Measurements from ENCODE around the gene KRT72. TPM values are rescaled to one million over a fixed set of nuclear protein-coding genes. Genes with fewer than 3 reads are reported as not detected.

Gene KRT72
- total RNA-seq, 6 donors from 2014 or later: 0.11 to 0.37 TPM; not detected in 4

DNA sequence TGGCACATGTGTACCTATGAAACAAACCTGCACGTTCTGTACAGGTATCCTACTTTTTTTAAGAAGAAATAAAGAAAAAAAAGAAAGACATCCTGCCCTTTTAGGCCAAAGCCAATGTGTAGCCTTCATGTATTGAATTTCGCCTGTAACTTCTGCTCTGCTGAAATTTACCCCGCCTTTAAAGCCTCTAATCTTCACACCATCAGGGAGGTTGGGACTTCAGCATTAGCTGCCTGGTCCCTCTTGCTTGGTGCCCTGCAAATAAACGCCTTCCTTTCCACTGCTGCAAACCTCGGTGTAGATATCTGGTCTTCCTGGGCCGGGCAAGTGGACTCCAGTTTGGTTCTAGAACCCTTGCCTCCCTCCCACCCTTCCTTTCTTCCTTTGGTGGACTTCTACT lies 45.7 kb downstream of the KRT72 start:
- H3K9me3 ChIP-seq: no peaks in the 10 kb centered on the region
- no peak overlapping the region for H3K27ac ChIP-seq
- WGBS, 2 donors: 74 to 89% methylated on average over 6 of the region's 6 CpGs
- no peak overlapping the region for H3K4me3 ChIP-seq
- TF ChIP-seq, protein P1, sequence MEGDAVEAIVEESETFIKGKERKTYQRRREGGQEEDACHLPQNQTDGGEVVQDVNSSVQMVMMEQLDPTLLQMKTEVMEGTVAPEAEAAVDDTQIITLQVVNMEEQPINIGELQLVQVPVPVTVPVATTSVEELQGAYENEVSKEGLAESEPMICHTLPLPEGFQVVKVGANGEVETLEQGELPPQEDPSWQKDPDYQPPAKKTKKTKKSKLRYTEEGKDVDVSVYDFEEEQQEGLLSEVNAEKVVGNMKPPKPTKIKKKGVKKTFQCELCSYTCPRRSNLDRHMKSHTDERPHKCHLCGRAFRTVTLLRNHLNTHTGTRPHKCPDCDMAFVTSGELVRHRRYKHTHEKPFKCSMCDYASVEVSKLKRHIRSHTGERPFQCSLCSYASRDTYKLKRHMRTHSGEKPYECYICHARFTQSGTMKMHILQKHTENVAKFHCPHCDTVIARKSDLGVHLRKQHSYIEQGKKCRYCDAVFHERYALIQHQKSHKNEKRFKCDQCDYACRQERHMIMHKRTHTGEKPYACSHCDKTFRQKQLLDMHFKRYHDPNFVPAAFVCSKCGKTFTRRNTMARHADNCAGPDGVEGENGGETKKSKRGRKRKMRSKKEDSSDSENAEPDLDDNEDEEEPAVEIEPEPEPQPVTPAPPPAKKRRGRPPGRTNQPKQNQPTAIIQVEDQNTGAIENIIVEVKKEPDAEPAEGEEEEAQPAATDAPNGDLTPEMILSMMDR (IDR thresholded peaks at IDR 0.05): no peak
- TF ChIP-seq POLR2A (IDR thresholded peaks at IDR 0.05): no peak
- no peak for TF ChIP-seq EP300 (IDR thresholded peaks at IDR 0.05)
- TF ChIP-seq POLR2AphosphoS5 (IDR thresholded peaks at IDR 0.05): no peak
- peaks cover 0 to 5% (median 0%) of the 10 kb centered on the region in 4 donors for H3K27me3 ChIP-seq
- H3K4me1 ChIP-seq: peaks cover 0 to 4% (median 0%) of the 10 kb centered on the region in 4 donors
- no peak for ATAC-seq (ENCODE audit: low FRiP score in 2 of 2)
- no peak for DNase-seq
- H3K36me3 ChIP-seq: no peaks in the 10 kb centered on the region

DNA sequence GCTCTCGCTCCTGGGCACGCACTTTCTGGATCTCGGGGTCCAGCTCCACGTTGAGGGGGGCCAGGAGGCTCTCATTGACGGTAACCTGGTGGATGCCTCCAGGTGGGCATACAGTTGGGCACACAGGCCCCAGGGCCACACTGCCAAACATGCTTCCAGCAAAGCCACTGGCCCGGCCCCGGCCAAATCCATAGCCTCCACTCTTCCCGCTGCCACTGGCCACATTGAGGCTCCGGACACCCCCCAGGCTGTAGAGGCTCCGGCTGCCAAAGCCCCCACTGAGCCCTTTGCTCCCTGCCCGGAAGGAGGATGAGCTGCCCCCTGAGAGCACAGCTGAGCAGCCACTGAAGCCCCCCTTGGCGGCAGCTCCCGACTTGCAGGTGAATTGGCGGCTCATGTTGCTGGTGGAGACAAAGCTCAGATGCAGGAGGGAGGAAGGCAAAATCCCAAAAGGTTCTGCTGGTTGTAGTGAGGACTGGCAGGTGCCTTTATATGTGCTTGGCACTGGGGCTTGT lies 48.5 kb downstream of the KRT72 start, which contains the start of gene KRT71:
Gene KRT71 (minus strand): TSS at position 465 of the 515 bp plus-strand sequence. CDS start 68 bp downstream, at position 397.
- Histone ChIP-seq H3K27me3 (no peaks in the 10 kb centered on the region), H3K4me1 (peaks cover 0 to 4% (median 0%) of the 10 kb centered on the region in 4 donors), H3K36me3 (no peaks in the 10 kb centered on the region), H3K9me3 (no peaks in the 10 kb centered on the region), H3K4me3 (no peak within 1 kb of the TSS), H3K27ac (no peak within 1 kb of the TSS)
- DNase-seq (no peak), ATAC-seq (ENCODE audit: low FRiP score in 2 of 2) (peak in 1 of 2 donors; percentile 15)
- TF ChIP-seq EP300 (IDR thresholded peaks at IDR 0.05) (no peak), POLR2AphosphoS5 (IDR thresholded peaks at IDR 0.05) (no peak), POLR2A (IDR thresholded peaks at IDR 0.05) (no peak)
- TF ChIP-seq, protein P1 (IDR thresholded peaks at IDR 0.05): no peak
- WGBS, 2 donors: 74 to 97% methylated on average over 11 to 13 of the region's 14 CpGs

DNA sequence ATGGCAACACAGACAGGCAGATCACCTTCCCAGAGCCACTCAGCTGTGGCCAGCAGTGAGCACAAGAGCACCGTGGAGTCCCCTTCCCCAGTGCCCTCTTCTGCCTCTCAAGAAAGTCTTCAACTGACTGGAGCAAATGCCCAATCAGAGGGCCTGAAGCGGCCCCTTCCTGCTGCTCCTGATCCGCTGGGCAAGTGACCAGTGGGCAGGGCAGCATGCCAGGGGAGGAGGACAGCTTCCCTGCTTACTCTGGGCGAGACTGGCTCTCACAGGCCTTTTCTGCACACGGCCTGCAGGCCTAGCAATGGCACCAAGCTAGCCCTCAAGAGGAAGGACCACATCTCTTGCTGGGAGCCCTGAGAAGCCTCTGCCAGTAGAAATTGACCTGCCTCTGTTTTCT lies 49.2 kb downstream of the KRT72 start:
- Histone ChIP-seq H3K27me3 (no peaks in the 10 kb centered on the region), H3K9me3 (no peaks in the 10 kb centered on the region), H3K4me1 (peaks cover 0 to 4% (median 0%) of the 10 kb centered on the region in 4 donors), H3K27ac (no peak overlapping the region), H3K36me3 (no peaks in the 10 kb centered on the region), H3K4me3 (no peak overlapping the region)
- TF ChIP-seq POLR2AphosphoS5 (IDR thresholded peaks at IDR 0.05) (no peak), POLR2A (IDR thresholded peaks at IDR 0.05) (no peak), EP300 (IDR thresholded peaks at IDR 0.05) (no peak)
- 58 to 67% methylated on average over 3 to 5 of the region's 5 CpGs for whole genome bisulfite sequencing, 2 donors
- no peak for DNase-seq
- ATAC-seq (ENCODE audit: low FRiP score in 2 of 2): no peak

DNA sequence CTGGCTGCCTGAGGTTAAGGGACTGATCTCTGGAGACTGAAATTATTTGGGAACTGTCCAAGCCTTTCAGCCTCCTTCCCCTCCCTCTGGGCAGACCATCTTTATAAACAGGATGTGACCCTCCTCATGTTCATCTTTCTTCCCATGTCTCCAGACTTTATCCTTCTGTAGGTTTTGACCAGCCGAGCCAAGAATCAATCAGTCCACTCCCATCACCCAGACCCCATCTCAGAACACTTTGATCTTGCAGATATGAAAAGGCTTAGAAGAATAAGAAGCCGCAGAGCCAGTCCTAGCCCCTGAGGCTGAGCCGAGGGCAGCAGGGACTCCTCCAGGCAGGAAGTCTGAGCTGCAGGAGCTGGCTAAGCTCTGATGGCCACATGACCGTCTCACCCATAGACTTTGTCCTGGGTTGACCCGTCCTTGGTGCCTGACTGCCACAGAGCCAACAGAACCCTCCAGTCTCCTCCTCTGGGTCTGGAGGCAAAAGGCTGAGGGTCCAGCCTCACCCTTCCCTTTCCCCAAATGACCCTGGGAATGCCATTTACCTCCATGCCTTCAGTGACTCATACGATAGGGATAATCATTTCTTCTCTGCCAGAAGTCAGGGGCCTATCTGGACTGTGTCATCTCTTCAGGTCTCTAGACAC lies 49.9 kb downstream of the KRT72 start:
- TF ChIP-seq POLR2AphosphoS5 (IDR thresholded peaks at IDR 0.05) (no peak), EP300 (IDR thresholded peaks at IDR 0.05) (no peak), POLR2A (IDR thresholded peaks at IDR 0.05) (no peak)
- TF ChIP-seq, protein P1 (IDR thresholded peaks at IDR 0.05): no peak
- ATAC-seq (ENCODE audit: low FRiP score in 2 of 2): no peak
- WGBS, 2 donors: 40 to 57% methylated on average over 6 of the region's 6 CpGs

DNA sequence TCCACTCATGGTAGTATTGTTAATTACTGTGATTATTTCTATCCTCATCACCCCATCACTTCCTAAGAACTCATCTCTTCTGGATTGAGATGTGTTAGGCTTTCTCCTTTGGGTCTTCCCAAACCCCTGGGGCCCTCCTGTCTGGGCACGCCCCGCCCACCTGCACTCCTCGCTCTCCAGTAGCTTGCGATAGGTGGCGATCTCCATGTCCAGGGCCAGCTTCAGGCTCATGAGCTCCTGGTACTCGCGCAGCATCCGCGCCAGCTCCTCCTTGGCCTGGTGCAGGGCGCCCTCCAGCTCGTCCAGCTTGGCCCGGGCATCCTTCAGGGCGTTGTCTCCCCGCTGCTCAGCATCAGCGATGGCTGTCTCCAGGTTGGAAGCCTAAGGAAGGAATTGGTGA lies 55.1 kb downstream of the KRT72 start:
- Histone ChIP-seq H3K4me3 (no peak overlapping the region), H3K27me3 (no peaks in the 10 kb centered on the region), H3K9me3 (no peaks in the 10 kb centered on the region), H3K36me3 (no peaks in the 10 kb centered on the region), H3K4me1 (no peaks in the 10 kb centered on the region), H3K27ac (no peak overlapping the region)
- no peak for ATAC-seq (ENCODE audit: low FRiP score in 2 of 2)
- 81 to 90% methylated on average over 15 of the region's 15 CpGs for WGBS, 2 donors
- peak in 1 of 2 donors; percentile 71 for DNase-seq
- TF ChIP-seq EP300 (IDR thresholded peaks at IDR 0.05) (no peak), POLR2A (IDR thresholded peaks at IDR 0.05) (no peak), POLR2AphosphoS5 (IDR thresholded peaks at IDR 0.05) (no peak)
- TF ChIP-seq, protein P1 (IDR thresholded peaks at IDR 0.05): no peak

More for the DNA sequence above, 49.9 kb downstream of the KRT72 start:
- Histone ChIP-seq H3K36me3 (no peaks in the 10 kb centered on the region), H3K27ac (no peak overlapping the region), H3K4me3 (no peak overlapping the region), H3K4me1 (peaks cover 0 to 4% (median 0%) of the 10 kb centered on the region in 4 donors), H3K27me3 (no peaks in the 10 kb centered on the region), H3K9me3 (no peaks in the 10 kb centered on the region)
- no peak for DNase-seq
